PC-9 (cell line): ENCODE data around the gene FLNB.

Experiments used
- CTCF ChIP-seq: fragments of 200-600 bp; sonication (generic); conservative IDR thresholded peaks from 2 replicates; pipeline ENCODE4 v1.6.1; 2017; ENCODE audit warnings: mixed run types, antibody characterized with exemption, mild to moderate bottlenecking, moderate library complexity
- EZH2 ChIP-seq: fragments of 200-600 bp; sonication (generic); IDR thresholded peaks from 2 replicates; pipeline ENCODE4 v1.8.0; 2017; ENCODE audit warnings: antibody characterized with exemption, low read depth

GRCh38 chr3:58200846-58201355, 192.7 kb downstream of the FLNB start:
- no peak for TF ChIP-seq CTCF
- TF ChIP-seq EZH2 = no peak
